Body of pancreas (tissue), 4 donors: Measurements from ENCODE around the gene RAB7A. TPM values are rescaled to one million over a fixed set of nuclear protein-coding genes. Genes with fewer than 3 reads are reported as not detected.
"Not testable (repeated sequence)": the region's sequence is repeated elsewhere in the genome, so short reads cannot be mapped to it uniquely, and the experiment has no call there.

Experiments
- ATAC-seq: fragments of 150-250 bp; one replicate; pipeline ENCODE4 v1.9.1; 2016
- DNase-seq, 4 donors: peaks; one replicate each; pipeline ENCODE4 v3.0.0-alpha.2; 2019
- H3K27ac ChIP-seq, 4 donors: fragments of 200-600 bp; sonication (generic); 1 replicate in 3 of 4; 2 replicates in 1 of 4; pipeline versions ENCODE4 v1.5.1 to v1.6.1; 2016 to 2019; ENCODE audit warnings: mild to moderate bottlenecking in 1 of 4, mixed read lengths in 1 of 4, moderate library complexity in 1 of 4
- H3K27me3 ChIP-seq, 2 donors: fragments of 200-600 bp; sonication (generic); one replicate each; pipeline ENCODE4 v1.6.0; 2016; ENCODE audit warnings: mild to moderate bottlenecking in 1 of 2
- H3K36me3 ChIP-seq, 2 donors: fragments of 200-600 bp; sonication (generic); replicated peaks in 1 of 2; 2 replicates each; pipeline ENCODE4 v1.5.1; 2016; ENCODE audit warnings: low read depth in 2 of 2; ENCODE audit not compliant: insufficient read depth in 1 of 2
- H3K4me1 ChIP-seq: fragments of 200-600 bp; sonication (generic); one replicate; pipeline ENCODE4 v1.6.0; 2016
- H3K4me3 ChIP-seq, 2 donors: fragments of 200-600 bp; sonication (generic); 1 replicate in 1 of 2; 2 replicates in 1 of 2; pipeline ENCODE4 v1.5.1; 2016 to 2019
- H3K9me3 ChIP-seq, 3 donors: fragments of 200-600 bp; sonication (generic); 1 replicate in 2 of 3; 2 replicates in 1 of 3; pipeline ENCODE4 v1.5.1; 2016
- POLR2A ChIP-seq, 3 donors: fragments of 450-650 bp; IDR thresholded peaks; one replicate each; pipeline ENCODE4 v1.6.1; 2016; ENCODE audit warnings: antibody characterized with exemption in 3 of 3, mild to moderate bottlenecking in 2 of 3
- WGBS, 2 donors: methylation state at CpG; one replicate each; pipeline ENCODE4 v1.1.5; 2017; 5-methylcytosine and 5-hydroxymethylcytosine counted together
- intact Hi-C: fragments of 100-400 bp; cut with DNase I; formaldehyde crosslinking; loops from one replicate; pipeline ENCODE4 v1.15.1; 2023
- total RNA-seq, 2 donors: library from RNA; depleted of rRNA; stranded (reverse); fragments of >200 nt; gene quantifications; one replicate each; pipeline ENCODE4 v1.1.0, GENCODE V29; 2016
- TF ChIP-seq, protein P1 (sequence below), 7 experiments: fragments of 450-650 bp in 4 of 7; fragments of 200-600 bp in 3 of 7; sonication (generic) in 3 of 7; IDR thresholded peaks; one replicate each; pipeline ENCODE4 v1.5.1; 2016 to 2019; ENCODE audit warnings: antibody characterized with exemption in 7 of 7

RAB7A gene
- total RNA-seq, 2 donors from 2014 or later = 45.7 to 64.9 TPM

GRCh38 chr3:128767094-128767750, 41.2 kb downstream of the RAB7A start:
- ATAC-seq = no peak
- H3K27ac ChIP-seq = no peak overlapping the region

GRCh38 chr3:128768471-128768870, 42.5 kb downstream of the RAB7A start:
- peaks cover 14% of the 10 kb centered on the region for H3K4me1 ChIP-seq
- H3K27ac ChIP-seq = no peak overlapping the region
- ATAC-seq = no peak
- no peak for TF ChIP-seq POLR2A (IDR thresholded peaks at IDR 0.05)
- TF ChIP-seq, protein P1, sequence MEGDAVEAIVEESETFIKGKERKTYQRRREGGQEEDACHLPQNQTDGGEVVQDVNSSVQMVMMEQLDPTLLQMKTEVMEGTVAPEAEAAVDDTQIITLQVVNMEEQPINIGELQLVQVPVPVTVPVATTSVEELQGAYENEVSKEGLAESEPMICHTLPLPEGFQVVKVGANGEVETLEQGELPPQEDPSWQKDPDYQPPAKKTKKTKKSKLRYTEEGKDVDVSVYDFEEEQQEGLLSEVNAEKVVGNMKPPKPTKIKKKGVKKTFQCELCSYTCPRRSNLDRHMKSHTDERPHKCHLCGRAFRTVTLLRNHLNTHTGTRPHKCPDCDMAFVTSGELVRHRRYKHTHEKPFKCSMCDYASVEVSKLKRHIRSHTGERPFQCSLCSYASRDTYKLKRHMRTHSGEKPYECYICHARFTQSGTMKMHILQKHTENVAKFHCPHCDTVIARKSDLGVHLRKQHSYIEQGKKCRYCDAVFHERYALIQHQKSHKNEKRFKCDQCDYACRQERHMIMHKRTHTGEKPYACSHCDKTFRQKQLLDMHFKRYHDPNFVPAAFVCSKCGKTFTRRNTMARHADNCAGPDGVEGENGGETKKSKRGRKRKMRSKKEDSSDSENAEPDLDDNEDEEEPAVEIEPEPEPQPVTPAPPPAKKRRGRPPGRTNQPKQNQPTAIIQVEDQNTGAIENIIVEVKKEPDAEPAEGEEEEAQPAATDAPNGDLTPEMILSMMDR (IDR thresholded peaks at IDR 0.05) = no peak
- no peaks in the 10 kb centered on the region for H3K36me3 ChIP-seq
- WGBS, 2 donors = 68 to 78% methylated on average over 5 of the region's 5 CpGs
- no peak for DNase-seq
- intact Hi-C loops = no loop called here
- no peaks in the 10 kb centered on the region for H3K9me3 ChIP-seq
- no peak overlapping the region for H3K4me3 ChIP-seq
- no peaks in the 10 kb centered on the region for H3K27me3 ChIP-seq

More at GRCh38 chr3:128767094-128767750, 41.2 kb downstream of the RAB7A start:
- no peaks in the 10 kb centered on the region for H3K9me3 ChIP-seq
- H3K4me3 ChIP-seq = no peak overlapping the region
- no peak for DNase-seq
- TF ChIP-seq, protein P1 (IDR thresholded peaks at IDR 0.05) = no peak
- TF ChIP-seq POLR2A (IDR thresholded peaks at IDR 0.05) = no peak
- no peaks in the 10 kb centered on the region for H3K27me3 ChIP-seq
- WGBS, 2 donors = 74 to 75% methylated on average over 6 of the region's 6 CpGs
- peaks cover 14% of the 10 kb centered on the region for H3K4me1 ChIP-seq
- intact Hi-C loops = no loop called here
- no peaks in the 10 kb centered on the region for H3K36me3 ChIP-seq

- Histone ChIP-seq H3K4me3 (no peak overlapping the region), H3K4me1 (peaks cover 14% of the 10 kb centered on the region), H3K9me3 (no peaks in the 10 kb centered on the region), H3K27ac (no peak overlapping the region), H3K27me3 (no peaks in the 10 kb centered on the region), H3K36me3 (no peaks in the 10 kb centered on the region)
- ATAC-seq (no peak), DNase-seq (no peak)
- intact Hi-C loops = no loop called here
- 94 to 97% methylated on average over 4 of the region's 4 CpGs for WGBS, 2 donors
- TF ChIP-seq, protein P1 (IDR thresholded peaks at IDR 0.05) = no peak
- TF ChIP-seq POLR2A (IDR thresholded peaks at IDR 0.05) = no peak
Observed at GRCh38 chr3:128770387-128770786, 44.4 kb downstream of the RAB7A start.

DNA sequence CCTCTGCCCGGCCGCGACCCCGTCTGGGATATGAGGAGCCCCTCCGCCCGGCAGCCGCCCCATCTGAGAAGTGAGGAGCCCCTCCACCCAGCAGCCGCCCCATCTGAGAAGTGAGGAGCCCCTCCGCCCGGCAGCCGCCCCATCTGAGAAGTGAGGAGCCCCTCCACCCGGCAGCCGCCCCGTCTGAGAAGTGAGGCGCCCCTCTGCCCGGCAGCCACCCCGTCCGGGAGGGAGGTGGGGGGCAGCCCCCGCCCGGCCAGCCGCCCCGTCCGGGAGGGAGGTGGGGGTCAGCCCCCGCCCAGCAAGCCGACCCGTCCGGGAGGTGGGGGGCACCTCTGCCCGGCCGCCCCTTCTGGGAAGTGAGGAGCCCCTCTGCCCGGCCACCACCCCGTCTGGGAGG, 47.2 kb downstream of the RAB7A start:
- 98 to 100% methylated on average over 2 to 23 of the region's 31 CpGs for WGBS, 2 donors
- H3K4me3 ChIP-seq, H3K9me3 ChIP-seq, H3K36me3 ChIP-seq, intact Hi-C loops, ATAC-seq, H3K27ac ChIP-seq, DNase-seq, H3K27me3 ChIP-seq: not testable (repeated sequence)
- peaks cover 17% of the 10 kb centered on the region for H3K4me1 ChIP-seq

GRCh38 chr3:128773592-128773991, 47.6 kb downstream of the RAB7A start:
- H3K36me3 ChIP-seq, H3K27ac ChIP-seq, intact Hi-C loops, H3K4me3 ChIP-seq, ATAC-seq, H3K27me3 ChIP-seq, H3K9me3 ChIP-seq, DNase-seq: not testable (repeated sequence)
- H3K4me1 ChIP-seq = peaks cover 21% of the 10 kb centered on the region
- WGBS, 2 donors = 85 to 94% methylated on average over 5 to 6 of the region's 6 CpGs

GRCh38 chr3:128775241-128775640, 49.3 kb downstream of the RAB7A start:
- no peak for DNase-seq
- WGBS, 2 donors = 85 to 93% methylated on average over 3 of the region's 3 CpGs
- Histone ChIP-seq H3K27me3 (no peaks in the 10 kb centered on the region), H3K9me3 (no peaks in the 10 kb centered on the region), H3K36me3 (no peaks in the 10 kb centered on the region), H3K4me1 (peaks cover 29% of the 10 kb centered on the region), H3K27ac (no peak overlapping the region), H3K4me3 (no peak overlapping the region)
- ATAC-seq = no peak
- TF ChIP-seq, protein P1 (IDR thresholded peaks at IDR 0.05) = no peak
- no peak for TF ChIP-seq POLR2A (IDR thresholded peaks at IDR 0.05)
- intact Hi-C loops = no loop called here
